SK-N-MC (cell line): ENCODE measurements around the gene SAYSD1.

Experiments used
- EZH2 ChIP-seq: fragments of 200-600 bp; sonication (generic); IDR thresholded peaks from one replicate; pipeline ENCODE4 v1.6.1; 2017; ENCODE audit warnings: antibody characterized with exemption
- POLR2AphosphoS5 ChIP-seq: IDR thresholded peaks from 2 replicates; pipeline ENCODE4 v1.6.1; 2012; ENCODE audit warnings: mild to moderate bottlenecking, low read depth, low read length, borderline replicate concordance

GRCh38 chr6:39130691-39131090, 15.7 kb upstream of the SAYSD1 start:
- no peak for TF ChIP-seq POLR2AphosphoS5
- no peak for TF ChIP-seq EZH2
